ENCODE data around the gene NWD2. TPM values are rescaled to one million over a fixed set of nuclear protein-coding genes. Genes with fewer than 3 reads are reported as not detected.

The NWD2 gene
- total RNA-seq, 1 experiment from 2014 or later = not detected

DNA sequence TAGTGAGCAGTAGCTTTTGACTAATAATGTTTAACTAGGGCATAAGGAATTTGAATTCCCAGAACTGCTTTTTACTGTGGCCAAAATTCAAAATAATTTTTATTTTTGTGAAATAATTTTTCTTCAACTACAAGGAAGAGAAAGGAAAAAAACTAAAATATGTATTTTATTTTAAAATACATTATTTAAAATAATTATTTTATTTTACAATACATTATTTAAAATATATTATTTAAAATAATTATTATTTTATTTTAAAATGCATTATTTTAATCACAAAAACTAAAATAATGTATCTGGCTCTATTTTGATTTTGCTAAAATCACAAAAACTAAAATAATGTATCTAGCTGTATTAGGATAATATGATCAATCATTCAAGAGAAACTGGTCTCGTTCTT, 231.2 kb downstream of the NWD2 start:
- H2BK15ac ChIP-seq (ENCODE audit: low read depth, low read length) = no peak overlapping the region
- no peak overlapping the region for H3K56ac ChIP-seq (ENCODE audit: insufficient read length, low read depth, low read length)
- H3K4me1 ChIP-seq (ENCODE audit: insufficient read depth, low read length) = no peaks in the 10 kb centered on the region
- H3K23ac ChIP-seq (ENCODE audit: insufficient read length, low read depth, low read length) = no peak overlapping the region
- H3K9me3 ChIP-seq (ENCODE audit: control insufficient read depth, low read depth, low read length) = no peaks in the 10 kb centered on the region
- no peak overlapping the region for H4K5ac ChIP-seq (ENCODE audit: insufficient read length, low read depth, low read length)
- no peaks in the 10 kb centered on the region for H4K20me1 ChIP-seq (ENCODE audit: control insufficient read depth, insufficient read depth, insufficient read length)
- H2BK12ac ChIP-seq (ENCODE audit: insufficient read length, low read depth, low read length) = no peak overlapping the region
- no peaks in the 10 kb centered on the region for H3K79me1 ChIP-seq (ENCODE audit: insufficient read depth, low read depth, low read length, poor library complexity, severe bottlenecking)
- H3K18ac ChIP-seq (ENCODE audit: insufficient read length, low read depth, low read length) = no peak overlapping the region
- H2BK120ac ChIP-seq (ENCODE audit: low read depth, low read length, poor library complexity, severe bottlenecking) = no peak overlapping the region
- no CpG with 5 or more reads among the region's 1 CpG for WGBS (ENCODE audit: extremely low coverage, insufficient read length, low lambda C conversion rate)
- no peak overlapping the region for H2AFZ ChIP-seq (ENCODE audit: low read length)
- no peaks in the 10 kb centered on the region for H3K4me1 Mint-ChIP-seq
- no peak overlapping the region for H2AK5ac ChIP-seq (ENCODE audit: insufficient read length, low read length)
- H3K14ac ChIP-seq (ENCODE audit: insufficient read depth, low read length) = no peak overlapping the region
- H3K27ac Mint-ChIP-seq = no peak overlapping the region
- H3K23me2 ChIP-seq (ENCODE audit: insufficient read length, low read depth, low read length, poor library complexity, severe bottlenecking) = no peaks in the 10 kb centered on the region
- no peaks in the 10 kb centered on the region; a peak in 2 of 7 replicates for H3K36me3 Mint-ChIP-seq (ENCODE audit: insufficient read depth in 1 of 3, low read depth in 3 of 3)
- no peaks in the 10 kb centered on the region for H3K9me3 Mint-ChIP-seq
- H3K4me2 ChIP-seq (ENCODE audit: insufficient read depth, insufficient read length, low read length) = no peak overlapping the region
- no peaks in the 10 kb centered on the region for H3K79me2 ChIP-seq (ENCODE audit: insufficient read depth, low read length)
- no peak for DNase-seq
- no peaks in the 10 kb centered on the region for H3K27me3 ChIP-seq (ENCODE audit: insufficient read depth, low read length)
- H3K9ac ChIP-seq (ENCODE audit: extremely low read depth, insufficient read length, low read length) = no peak overlapping the region
- H2BK20ac ChIP-seq (ENCODE audit: low read depth, low read length, poor library complexity, severe bottlenecking) = no peak overlapping the region
- H3K4me3 Mint-ChIP-seq = no peak overlapping the region
- H3T11ph ChIP-seq (ENCODE audit: low read length) = no peak overlapping the region
- H4K91ac ChIP-seq (ENCODE audit: insufficient read length, low read depth, low read length) = no peak overlapping the region
- no peak for TF ChIP-seq CTCF (conservative IDR thresholded peaks at IDR 0.05)
- no peaks in the 10 kb centered on the region; the same call in 1 of the 2 replicates for H3K27me3 Mint-ChIP-seq (ENCODE audit: low read depth)
- H4K8ac ChIP-seq (replicated peaks; ENCODE audit: insufficient read length, low read depth, low read length) = no peak overlapping the region
- no peak overlapping the region for H2BK5ac ChIP-seq (ENCODE audit: insufficient read length, low read length)
- H3K27ac ChIP-seq (ENCODE audit: insufficient read length, low read depth, low read length) = no peak overlapping the region
- H3K4ac ChIP-seq (ENCODE audit: low read depth, low read length) = no peak overlapping the region

All from H9 (cell line).